ENCODE results near the gene TMEM41B. TPM values are rescaled to one million over a fixed set of nuclear protein-coding genes. Genes with fewer than 3 reads are reported as not detected.
"Not testable (repeated sequence)": the region's sequence is repeated elsewhere in the genome, so short reads cannot be mapped to it uniquely, and the experiment has no call there.

The TMEM41B gene
- total and polyA plus RNA-seq, 4 donors = 11.8 to 52.0 (median 23.3) TPM

- H3K4me1 ChIP-seq (ENCODE audit: control insufficient read depth in 4 of 4, insufficient read depth in 4 of 4, low read length in 3 of 4) = peaks cover 0 to 8% (median 0%) of the 10 kb centered on the region in 4 donors
- H3K9ac ChIP-seq (ENCODE audit: low read depth in 1 of 2, low read length in 2 of 2) = no peak overlapping the region
- H3K27me3 ChIP-seq (ENCODE audit: control insufficient read depth in 4 of 4, insufficient read depth in 4 of 4, low read length in 3 of 4) = no peaks in the 10 kb centered on the region
- TF ChIP-seq RAD21 (IDR thresholded peaks at IDR 0.05) = no peak
- TF ChIP-seq TAF1 (conservative IDR thresholded peaks at IDR 0.05) = no peak
- TF ChIP-seq ZBTB33 (IDR thresholded peaks at IDR 0.05) = no peak
- no peak for TF ChIP-seq SP1 (IDR thresholded peaks at IDR 0.05)
- no peak for TF ChIP-seq EGR1 (IDR thresholded peaks at IDR 0.05; ENCODE audit: low read depth in 2 of 2)
- no peak overlapping the region for H3K27ac ChIP-seq (ENCODE audit: low read depth in 1 of 2, low read length in 2 of 2)
- no peaks in the 10 kb centered on the region for H3K36me3 ChIP-seq (ENCODE audit: control insufficient read depth in 4 of 4, insufficient read depth in 3 of 4, low read depth in 1 of 4, low read length in 3 of 4)
- H3K9me3 ChIP-seq (ENCODE audit: control insufficient read depth in 4 of 4, low read length in 3 of 4) = no peaks in the 10 kb centered on the region
- 98% methylated on average over 7 of the region's 7 CpGs for WGBS
- no peak for DNase-seq (ENCODE audit: low spot score)
- no peak overlapping the region for H3K4me3 ChIP-seq (ENCODE audit: low read depth in 1 of 3, low read length in 3 of 3)
These were observed 65.1 kb downstream of the TMEM41B start for GRCh38 chr11:9249252-9249651.

GRCh38 chr11:9247863-9248262, 66.5 kb downstream of the TMEM41B start:
- Histone ChIP-seq H3K36me3 (ENCODE audit: control insufficient read depth in 4 of 4, insufficient read depth in 3 of 4, low read depth in 1 of 4, low read length in 3 of 4) (no peaks in the 10 kb centered on the region), H3K9me3 (ENCODE audit: control insufficient read depth in 4 of 4, low read length in 3 of 4) (no peaks in the 10 kb centered on the region), H3K4me1 (ENCODE audit: control insufficient read depth in 4 of 4, insufficient read depth in 4 of 4, low read length in 3 of 4) (peaks cover 0 to 8% (median 0%) of the 10 kb centered on the region in 4 donors), H3K4me3 (ENCODE audit: low read depth in 1 of 3, low read length in 3 of 3) (no peak overlapping the region), H3K27me3 (ENCODE audit: control insufficient read depth in 4 of 4, insufficient read depth in 4 of 4, low read length in 3 of 4) (no peaks in the 10 kb centered on the region), H3K9ac (ENCODE audit: low read depth in 1 of 2, low read length in 2 of 2) (no peak overlapping the region), H3K27ac (ENCODE audit: low read depth in 1 of 2, low read length in 2 of 2) (no peak overlapping the region)
- no peak for DNase-seq (ENCODE audit: low spot score)
- TF ChIP-seq SP1 (IDR thresholded peaks at IDR 0.05) = no peak
- no peak for TF ChIP-seq HNF4G (IDR thresholded peaks at IDR 0.05)
- no peak for TF ChIP-seq FOXA1 (IDR thresholded peaks at IDR 0.05)
- no peak for TF ChIP-seq ZBTB33 (IDR thresholded peaks at IDR 0.05)
- TF ChIP-seq GABPA (IDR thresholded peaks at IDR 0.05 in 1 of 2, conservative IDR thresholded peaks at IDR 0.05 in 1 of 2) = no peak
- no peak for TF ChIP-seq EGR1 (IDR thresholded peaks at IDR 0.05; ENCODE audit: low read depth in 2 of 2)
- 98% methylated on average over 3 of the region's 3 CpGs for WGBS

GRCh38 chr11:9236242-9236641, 78.2 kb downstream of the TMEM41B start:
- not testable (repeated sequence) for H3K27ac ChIP-seq (ENCODE audit: low read depth in 1 of 2, low read length in 2 of 2); DNase-seq (ENCODE audit: low spot score); H3K9ac ChIP-seq (ENCODE audit: low read depth in 1 of 2, low read length in 2 of 2); H3K4me3 ChIP-seq (ENCODE audit: low read depth in 1 of 3, low read length in 3 of 3); H3K36me3 ChIP-seq (ENCODE audit: control insufficient read depth in 4 of 4, insufficient read depth in 3 of 4, low read depth in 1 of 4, low read length in 3 of 4); H3K9me3 ChIP-seq (ENCODE audit: control insufficient read depth in 4 of 4, low read length in 3 of 4); H3K4me1 ChIP-seq (ENCODE audit: control insufficient read depth in 4 of 4, insufficient read depth in 4 of 4, low read length in 3 of 4); H3K27me3 ChIP-seq (ENCODE audit: control insufficient read depth in 4 of 4, insufficient read depth in 4 of 4, low read length in 3 of 4)
- WGBS = 95% methylated on average over 10 of the region's 10 CpGs

GRCh38 chr11:9232482-9232881, 81.9 kb downstream of the TMEM41B start:
- DNase-seq (ENCODE audit: low spot score) = no peak
- Histone ChIP-seq H3K9ac (ENCODE audit: low read depth in 1 of 2, low read length in 2 of 2) (no peak overlapping the region), H3K9me3 (ENCODE audit: control insufficient read depth in 4 of 4, low read length in 3 of 4) (no peaks in the 10 kb centered on the region), H3K27me3 (ENCODE audit: control insufficient read depth in 4 of 4, insufficient read depth in 4 of 4, low read length in 3 of 4) (no peaks in the 10 kb centered on the region), H3K27ac (ENCODE audit: low read depth in 1 of 2, low read length in 2 of 2) (no peak overlapping the region), H3K4me1 (ENCODE audit: control insufficient read depth in 4 of 4, insufficient read depth in 4 of 4, low read length in 3 of 4) (peaks cover 0 to 18% (median 7%) of the 10 kb centered on the region in 4 donors), H3K4me3 (ENCODE audit: low read depth in 1 of 3, low read length in 3 of 3) (no peak overlapping the region), H3K36me3 (ENCODE audit: control insufficient read depth in 4 of 4, insufficient read depth in 3 of 4, low read depth in 1 of 4, low read length in 3 of 4) (no peaks in the 10 kb centered on the region)
- WGBS = 90% methylated on average over 3 of the region's 3 CpGs
- TF ChIP-seq NR2F2 (IDR thresholded peaks at IDR 0.05) = no peak
- TF ChIP-seq REST (IDR thresholded peaks at IDR 0.05) = no peak
- TF ChIP-seq FOXA2 (IDR thresholded peaks at IDR 0.05) = no peak
- TF ChIP-seq CTCF (IDR thresholded peaks at IDR 0.05; ENCODE audit: low read depth, low read length, missing input control) = no peak
- no peak for TF ChIP-seq JUND (IDR thresholded peaks at IDR 0.05)
- no peak for TF ChIP-seq YY1 (IDR thresholded peaks at IDR 0.05)

Measured in liver (tissue), 9 donors.